Embryonic facial prominence (tissue), 1 donor: ENCODE measurements around the gene CDH4.

Experiments
- DNase-seq: peaks from one replicate; pipeline ENCODE4 v3.0.0-alpha.2; 2016; ENCODE audit errors: extremely low spot score

Gene CDH4

DNA sequence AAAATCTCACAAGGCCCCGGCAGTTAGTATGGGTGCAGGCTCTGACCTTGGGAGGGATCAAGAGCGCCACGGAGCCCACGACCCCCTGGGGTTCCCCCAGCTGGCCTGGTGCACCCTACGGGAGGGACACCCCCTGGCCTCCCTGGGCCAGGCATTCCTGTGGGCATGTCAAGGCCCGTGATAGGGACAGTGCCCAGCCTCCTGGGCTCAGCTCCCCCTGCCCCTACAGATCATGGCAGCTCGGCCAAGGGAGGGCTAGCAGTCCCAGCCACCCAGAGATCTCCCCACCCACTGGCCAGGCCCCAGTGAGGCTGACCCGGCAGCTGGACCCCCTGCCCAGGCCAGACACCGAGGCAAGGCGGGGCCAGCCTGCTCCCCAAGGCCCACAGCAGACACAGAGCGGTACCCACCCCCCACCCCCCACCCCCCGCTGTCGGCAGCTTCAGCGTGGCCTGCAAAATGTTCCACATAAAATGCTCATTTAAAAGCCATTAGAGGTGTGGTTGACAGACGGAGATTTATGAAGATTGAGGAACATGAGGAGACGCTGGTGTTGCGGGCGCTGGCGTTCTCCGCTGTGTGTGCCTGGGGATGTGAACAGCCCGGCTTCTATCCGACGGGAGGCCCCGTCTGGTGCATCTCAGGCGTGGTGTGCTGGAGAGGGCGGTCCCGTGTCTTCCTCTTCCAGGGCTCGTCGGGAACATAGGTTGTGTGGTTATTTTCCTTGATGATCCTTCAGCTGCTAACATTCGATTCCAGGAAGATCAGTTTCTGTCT is 625.1 kb downstream of the CDH4 start:
- DNase-seq, result no peak

DNA sequence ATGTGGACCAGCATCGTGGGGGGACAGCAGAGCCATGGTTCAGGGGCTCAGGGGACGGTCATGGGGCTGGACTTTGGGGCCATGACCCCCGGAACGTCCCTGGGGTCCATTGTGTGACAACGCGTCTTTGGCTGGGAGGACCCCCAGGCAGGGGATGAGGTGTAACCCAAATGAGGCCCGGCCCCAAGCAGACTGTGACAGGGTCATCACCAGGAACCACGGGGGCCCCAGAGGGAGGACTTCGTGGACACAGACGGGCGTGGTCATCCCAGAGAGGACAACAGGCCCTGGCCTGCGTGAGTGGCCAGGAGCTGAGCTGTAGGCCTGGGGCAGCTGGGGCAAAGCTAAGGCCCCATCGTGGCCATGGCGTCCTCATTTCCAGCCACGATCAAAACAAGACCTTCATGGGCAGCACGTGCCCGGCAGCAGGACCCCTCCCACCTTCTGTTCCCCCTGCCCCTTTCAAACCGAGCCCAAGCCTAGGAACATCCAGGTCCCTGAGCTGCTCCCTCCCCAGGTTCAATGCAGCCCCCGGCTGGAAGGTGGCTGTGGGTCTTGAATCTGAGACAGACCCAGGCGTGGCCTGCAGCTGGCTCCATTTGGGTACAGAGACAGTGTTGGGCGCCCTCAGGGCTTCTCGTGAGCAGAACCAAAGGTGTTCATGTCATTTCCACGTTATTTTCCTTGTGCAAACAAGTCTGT is 625.9 kb downstream of the CDH4 start:
- no peak for DNase-seq

DNA sequence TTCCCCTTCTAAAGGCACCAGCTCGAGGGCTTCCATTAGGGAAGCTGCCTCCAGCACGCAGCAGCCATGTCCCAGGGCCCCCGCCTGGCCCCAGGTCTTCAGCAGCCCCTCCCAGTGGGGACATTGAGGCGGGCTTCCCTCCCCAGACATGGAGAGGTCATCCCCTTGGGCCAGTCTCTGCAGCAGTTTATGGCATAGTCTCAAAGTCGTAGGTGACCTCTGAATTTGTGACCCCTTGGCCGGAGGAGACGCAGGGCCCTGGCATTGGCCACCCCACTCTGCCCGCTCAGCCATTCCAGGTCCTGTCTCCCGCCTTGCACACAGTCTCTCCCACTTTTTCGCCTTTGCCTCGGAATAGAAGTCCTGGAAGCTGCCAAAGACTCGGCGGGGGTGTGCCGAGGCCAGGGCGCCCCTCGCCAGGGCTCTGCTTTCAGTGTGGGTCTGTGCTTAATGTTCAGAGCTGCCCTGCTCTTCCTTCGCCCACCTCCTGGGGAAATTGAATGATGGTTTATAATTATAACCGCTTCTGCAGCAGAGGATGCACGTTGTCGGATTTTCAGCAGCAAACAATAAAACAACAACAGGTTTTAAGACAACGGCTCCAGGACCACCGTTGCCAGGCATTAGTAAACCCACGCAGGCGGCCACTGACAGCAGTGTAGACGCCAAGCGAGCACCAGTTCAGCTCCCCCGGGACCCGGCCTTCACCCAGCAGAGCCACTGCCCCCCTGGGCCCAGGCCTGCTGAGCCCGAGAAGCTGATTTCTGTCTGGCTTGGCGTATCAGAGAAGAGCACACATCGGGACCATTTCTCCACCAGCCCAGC is 626.6 kb downstream of the CDH4 start:
- no peak for DNase-seq

DNA sequence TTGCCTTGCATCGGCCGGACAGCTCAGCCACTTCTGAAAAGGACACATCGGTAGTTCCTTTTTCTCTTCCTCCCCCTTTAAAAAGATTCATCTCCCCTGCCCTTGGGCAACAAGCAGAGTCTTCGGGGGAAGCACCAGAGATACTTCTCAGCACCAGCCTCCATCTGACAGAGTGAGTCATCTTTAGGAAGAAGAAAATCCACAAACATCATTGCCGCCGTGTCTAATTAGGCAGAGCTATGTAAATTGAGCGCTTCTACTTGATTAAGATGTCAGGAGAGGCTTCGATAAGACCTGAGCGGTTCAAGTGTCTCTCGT is 627.2 kb downstream of the CDH4 start:
- DNase-seq, result no peak

DNA sequence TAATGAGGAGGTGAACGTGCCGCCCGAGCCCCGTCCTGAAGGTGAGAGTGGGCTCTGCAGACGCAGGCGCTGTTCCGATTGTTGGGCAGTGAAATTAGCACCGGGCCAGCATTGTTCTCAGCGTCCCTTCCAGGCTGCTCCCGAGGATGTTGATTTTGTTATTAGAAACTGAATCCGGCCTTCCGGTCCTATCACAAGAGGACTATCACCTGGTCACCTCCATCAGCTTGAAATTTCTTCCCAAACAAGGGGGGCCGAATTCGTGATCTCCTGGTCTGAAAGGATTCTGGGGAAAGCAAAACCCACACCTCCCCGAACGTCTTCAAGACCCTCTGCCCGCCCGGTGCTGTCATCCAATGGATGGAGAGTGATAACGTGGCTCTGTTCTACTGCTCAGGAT is 627.6 kb downstream of the CDH4 start:
- no peak for DNase-seq

DNA sequence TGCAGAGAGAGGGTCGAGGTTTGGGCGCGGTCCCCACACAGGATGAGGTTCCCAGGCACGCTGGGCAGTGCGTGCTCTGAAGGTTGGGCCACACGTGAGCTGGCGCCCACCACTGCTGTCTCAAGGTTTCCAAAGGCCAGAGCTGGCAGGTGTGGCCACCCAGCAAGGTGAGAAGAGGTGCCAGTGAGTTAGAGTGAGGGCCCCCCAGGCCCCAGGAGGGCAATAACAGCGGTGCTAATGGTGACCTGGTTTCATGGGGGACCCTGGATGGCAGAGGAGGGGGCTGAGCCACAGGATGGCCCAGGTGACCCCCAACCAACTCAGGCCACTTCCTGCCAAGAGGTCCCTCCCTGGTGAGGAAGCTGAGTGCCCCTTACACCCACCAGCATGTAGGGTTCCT is 628.6 kb downstream of the CDH4 start:
- no peak for DNase-seq

DNA sequence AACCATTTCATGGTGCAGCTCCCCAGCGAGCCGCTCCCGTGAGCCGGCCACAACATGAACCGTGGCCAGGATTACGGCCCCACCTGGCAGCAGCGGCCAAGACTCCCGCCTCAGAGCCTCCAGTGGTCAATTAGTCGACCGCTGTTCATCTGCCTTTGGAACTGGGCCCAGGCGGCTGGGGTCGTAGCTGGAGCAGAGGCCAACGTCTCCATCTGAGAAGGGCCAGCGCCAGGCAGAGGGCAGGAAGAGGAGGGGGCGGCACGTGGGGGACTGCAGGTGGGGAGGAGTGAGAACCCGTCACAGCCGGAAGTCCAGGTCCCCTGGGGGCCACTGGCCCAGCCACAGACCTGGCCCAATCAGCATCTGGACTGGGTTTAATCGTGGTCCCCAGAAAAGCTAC is 629.4 kb downstream of the CDH4 start:
- DNase-seq, result no peak

DNA sequence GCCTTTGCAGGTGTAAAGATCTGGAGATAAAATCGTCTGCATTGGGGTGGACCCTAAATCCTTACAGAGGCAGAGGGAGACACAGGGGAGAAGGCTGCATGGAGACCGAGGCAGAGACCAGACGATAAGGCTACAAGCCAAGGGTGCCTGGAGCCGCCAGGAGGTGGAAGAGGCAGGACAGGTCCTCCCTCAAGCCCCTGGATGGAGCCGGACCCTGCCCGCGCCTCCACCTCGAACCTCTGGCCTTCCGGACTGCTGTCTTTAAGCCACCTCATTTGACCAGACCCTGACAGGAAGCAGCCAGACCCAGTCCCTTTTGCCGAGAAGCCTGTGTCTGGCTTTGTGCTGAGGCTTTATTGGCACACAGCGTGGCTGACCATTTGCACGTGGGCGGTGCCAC is 629.8 kb downstream of the CDH4 start:
- no peak for DNase-seq

DNA sequence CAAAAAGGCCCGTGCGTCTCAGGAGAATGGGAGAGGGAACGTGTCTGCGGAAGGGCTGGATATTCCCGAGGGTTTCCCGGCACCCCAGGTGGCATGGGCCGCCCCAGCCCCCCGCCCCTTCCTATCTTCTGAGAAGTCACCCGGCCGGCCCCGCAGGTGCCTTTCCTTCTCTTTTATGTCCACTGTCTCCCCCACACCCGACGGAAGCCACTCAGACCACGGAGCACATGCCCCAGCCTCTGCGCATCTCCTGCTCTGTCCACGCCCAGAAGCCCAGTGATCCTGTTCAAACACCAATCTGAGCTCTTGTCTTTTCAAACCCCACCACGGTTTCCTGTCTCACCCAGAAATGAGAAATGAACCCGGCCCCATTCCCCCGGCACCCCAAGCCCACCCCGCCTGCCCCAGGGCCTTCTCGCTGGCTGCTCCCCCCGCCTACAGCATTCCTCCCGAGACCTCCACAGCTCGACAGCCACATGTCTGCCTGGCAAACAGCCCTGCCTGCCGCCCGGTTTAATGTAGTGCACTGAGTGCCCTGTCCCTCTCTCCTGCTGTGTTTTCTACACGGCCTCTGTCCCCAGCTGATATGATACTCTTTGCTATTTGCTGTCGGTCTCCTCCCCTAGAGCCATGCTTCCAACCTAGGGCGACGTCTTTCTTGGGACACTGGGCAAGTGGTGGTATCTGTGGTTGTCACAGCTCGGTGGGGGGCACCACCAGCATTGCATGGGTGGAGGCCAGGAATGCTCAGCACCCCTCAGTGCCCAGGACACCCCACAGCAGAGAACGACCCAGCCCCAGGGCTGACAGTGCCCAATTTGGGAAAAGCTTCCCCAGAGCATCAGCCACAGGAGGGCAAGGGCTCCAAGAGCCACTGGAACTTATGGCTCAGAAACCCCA is 630.9 kb downstream of the CDH4 start:
- no peak for DNase-seq

DNA sequence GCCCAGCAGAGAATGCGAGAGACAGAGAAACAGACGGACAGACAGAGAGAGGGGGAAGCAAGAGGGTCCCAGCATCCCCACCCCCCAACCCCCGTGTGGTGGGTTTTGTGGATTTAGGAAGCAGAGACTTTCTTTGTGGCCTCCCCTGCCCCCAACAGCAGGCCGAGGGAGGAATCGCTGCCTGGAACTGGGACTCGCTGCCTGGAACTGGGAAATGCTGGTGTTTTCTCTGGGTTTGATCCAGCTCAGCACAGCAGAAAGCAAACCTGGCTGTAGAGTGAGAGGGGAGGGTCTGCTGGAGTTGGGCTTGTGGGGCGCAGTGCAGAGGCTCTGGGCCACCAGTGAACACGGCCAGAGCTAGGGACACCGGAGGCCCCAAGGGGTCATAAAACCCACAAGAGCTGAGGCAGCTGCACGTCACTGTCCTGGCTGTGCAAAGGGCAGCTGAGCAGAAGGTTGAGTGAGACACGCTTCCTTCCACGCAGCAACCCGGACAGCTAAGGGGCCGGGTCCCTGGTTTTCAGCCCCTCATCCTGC is 631.9 kb downstream of the CDH4 start:
- DNase-seq, result no peak

DNA sequence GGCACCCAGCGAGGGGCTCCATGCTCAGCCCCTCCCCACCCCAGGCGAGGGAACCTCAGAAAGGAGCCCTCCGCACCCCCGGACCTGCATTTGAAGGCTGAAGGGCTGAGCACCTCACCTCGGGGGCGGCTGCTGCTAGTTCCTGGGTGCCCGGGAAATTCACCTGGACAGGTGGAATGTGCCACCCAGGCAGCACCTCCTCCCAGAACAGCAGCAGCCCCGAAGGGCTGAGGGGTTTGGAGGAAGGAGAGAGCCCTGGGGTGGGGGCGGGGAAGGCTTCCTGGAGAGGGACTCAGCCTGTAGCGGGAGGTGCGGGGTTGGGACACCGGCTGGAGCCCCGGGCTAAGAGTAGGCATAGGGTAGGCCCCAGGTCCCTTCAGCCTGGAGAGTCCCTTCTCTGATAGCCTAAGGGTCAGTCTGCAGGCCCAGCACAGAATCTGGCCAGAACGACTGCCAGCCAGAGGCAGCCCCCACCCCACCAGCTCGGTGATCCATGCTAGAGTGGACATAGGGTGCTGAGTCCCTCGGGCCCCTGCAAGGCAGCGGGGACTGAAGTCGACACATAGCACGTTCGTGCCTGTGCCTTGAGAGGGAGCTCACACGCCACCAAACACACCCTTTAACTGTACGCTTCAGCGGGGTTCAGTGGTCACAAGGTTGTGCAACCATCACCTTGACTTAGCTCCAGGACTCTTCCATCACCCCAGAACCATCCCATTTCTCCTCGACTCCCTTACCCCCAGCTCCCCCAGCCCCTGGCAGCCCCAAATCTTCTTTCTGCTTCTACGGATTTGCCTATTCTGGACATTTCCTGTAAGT is 632.7 kb downstream of the CDH4 start:
- no peak for DNase-seq

DNA sequence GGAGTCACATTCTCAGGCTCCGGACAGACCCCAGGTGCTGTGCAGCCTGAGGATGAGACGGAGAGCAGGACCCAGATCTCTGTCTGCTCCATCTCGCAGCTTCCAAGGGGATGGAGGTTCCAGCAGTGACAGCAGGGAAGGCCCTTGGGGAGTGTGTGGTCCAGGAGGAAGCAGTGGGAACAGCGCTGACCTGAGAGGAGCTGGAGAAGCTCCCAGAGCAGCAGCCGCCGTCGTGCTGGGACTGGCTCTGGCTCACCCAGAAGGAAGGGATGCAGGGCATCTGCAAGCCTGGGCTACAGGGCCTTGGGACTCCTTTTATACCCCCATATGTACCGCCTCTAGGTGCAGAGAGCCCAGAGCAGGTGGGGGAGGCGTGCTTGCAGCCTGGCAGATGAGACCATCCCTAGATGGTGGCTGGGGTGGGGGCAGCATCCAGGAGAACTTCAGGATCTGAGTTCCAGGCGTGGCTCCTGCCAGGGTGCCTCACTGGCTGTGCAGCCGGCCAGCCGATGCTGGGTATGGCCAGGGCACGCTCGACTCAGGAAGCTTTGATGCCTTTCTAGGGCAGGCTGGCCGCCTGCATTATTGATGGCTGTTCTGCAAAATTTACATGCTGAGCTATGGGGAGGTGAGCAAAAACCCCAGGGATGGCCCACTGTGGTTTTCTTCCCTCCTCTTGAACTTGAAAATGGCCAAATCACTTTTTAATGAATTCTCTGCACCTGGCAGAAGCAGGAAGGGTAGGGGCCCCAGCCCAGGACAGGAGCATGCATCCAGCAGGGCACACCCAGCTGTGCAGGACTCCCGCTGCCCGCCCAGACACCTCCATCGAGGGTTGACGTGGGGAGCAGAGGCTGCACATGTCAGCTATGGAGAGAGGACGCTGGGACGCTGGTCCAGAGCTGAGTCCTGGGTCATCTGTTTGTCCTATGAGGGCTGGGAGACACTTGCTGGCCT is 634.0 kb downstream of the CDH4 start:
- no peak for DNase-seq

DNA sequence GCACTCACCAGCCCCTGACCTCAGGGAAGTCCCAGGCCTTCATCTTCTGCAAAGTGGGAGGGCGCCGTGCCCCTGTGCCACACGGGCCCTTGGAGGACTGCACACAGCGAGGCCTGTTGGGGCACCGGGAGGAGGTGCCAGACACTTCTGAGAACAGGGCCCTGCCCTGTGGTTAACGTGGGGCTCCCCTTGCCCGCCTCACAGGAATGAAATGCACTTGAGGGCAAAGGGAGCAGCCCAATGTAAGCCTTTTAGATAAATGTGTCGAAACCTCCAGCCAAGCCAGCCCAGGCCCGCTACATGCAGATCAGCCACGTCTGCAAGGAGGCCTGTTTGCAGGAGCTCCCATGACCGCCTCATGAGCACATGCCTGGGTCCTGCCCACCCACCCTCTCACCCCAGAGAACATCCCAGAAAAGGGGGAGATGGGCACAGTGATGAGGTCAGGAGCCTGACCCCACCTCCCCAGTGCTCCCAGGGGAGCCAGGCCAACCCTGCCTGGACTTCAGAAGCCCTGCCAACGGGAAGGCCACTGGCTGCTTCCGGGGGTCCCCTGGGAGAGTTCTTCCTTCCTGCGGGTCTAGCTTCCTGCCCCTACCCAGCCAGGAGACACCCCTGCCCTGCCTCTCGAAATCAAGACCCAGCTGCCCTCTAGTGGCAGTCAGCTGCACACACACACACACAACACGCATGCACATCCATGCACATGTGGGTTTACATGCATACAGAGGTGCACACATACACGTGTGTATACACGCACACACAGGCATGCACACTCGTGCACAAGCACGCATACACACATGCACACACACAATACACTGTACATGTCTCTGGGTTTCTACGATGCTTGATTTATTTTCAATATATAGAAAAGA is 634.9 kb downstream of the CDH4 start:
- no peak for DNase-seq

DNA sequence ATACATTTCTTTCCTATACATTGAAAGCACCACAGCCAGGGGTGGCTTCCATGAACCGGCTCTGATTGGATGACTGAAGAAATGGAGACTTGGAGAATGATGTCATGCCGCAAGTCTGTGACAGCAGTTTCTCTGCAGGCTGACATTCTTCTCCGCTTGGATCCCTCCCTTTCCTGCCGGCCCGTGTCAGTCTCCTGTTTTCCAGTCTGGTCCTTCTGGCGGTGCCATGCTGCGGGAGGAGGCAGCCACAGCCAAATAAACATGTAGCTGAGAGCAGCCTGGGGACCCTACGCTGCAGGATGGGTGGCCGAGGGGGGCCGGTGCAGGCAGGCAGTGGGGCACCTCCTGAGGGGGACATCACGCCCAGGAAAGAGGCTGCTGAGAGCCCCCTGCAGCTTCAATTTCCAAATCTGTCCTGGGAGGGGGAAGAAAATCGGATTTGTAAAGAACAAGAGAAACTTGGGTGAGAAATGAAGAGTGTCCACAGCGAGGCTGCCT is 635.6 kb downstream of the CDH4 start:
- no peak for DNase-seq

DNA sequence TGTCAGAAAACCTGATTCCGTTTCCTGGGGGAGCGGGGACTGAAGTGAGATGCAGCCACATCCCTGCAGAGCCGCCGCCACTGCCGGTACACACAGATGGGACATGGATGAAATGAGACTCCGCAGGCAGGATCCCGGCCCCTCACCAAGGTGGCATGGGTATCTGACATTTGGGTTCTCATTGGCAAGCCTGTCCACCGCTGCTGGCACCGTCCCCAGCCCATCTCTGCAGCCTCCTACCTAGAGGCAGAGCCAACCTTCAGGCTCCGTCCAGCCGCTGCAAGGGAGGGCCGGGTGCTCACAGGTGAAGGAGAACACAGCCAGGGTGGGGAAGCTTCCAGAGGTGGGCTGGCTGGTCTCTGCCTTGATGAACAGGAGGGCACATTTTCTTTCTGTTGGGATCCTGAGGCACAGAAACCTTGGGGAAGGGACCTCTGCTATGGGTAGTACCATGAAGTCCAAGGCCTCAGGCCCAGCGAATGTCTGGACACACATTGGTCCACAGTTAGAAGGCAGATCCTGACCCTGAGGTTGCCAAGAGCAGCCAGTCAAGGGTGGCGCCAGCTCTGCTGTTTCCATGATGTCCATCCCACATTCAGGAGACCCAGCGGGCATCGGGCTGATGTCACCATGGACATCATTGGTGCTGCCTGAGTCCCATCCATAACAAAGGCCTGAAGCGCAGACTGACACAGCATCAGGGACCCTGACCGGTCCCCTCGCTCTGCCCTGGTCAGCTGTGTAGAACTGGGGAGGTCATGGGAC is 636.2 kb downstream of the CDH4 start:
- DNase-seq, result no peak

DNA sequence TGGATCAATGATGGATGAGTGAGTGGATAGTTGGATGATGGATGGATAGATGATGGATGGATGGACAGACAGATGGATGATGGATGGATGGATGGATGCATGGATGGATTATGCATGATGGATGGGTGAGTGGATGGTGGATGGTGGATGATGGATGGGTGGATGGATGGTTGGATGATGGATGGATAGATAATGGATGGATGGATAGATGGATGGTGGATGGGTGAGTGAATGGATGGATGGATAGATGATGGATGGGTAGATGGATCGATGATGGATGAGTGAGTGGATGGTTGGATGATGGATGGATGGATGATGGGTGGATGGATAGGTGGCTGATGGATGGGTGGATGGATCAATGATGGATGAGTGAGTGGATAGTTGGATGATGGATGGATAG is 637.6 kb downstream of the CDH4 start:
- no peak for DNase-seq

DNA sequence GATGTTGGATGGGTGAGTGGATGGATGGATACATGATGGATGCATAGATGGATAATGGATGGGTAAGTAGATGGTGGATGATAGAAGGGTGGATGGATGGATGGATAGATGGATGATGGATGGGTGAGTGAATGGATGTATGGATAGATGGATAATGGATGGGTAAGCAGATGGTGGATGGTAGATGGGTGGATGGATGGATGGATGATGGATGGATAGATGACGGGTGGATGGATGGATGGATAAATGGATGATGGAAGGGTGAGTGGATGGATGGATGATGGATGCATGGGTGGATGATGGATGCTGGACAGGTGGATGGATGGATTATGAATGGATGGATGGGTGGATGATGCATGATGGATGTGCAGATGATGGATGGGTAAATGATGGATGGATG is 638.1 kb downstream of the CDH4 start:
- no peak for DNase-seq

DNA sequence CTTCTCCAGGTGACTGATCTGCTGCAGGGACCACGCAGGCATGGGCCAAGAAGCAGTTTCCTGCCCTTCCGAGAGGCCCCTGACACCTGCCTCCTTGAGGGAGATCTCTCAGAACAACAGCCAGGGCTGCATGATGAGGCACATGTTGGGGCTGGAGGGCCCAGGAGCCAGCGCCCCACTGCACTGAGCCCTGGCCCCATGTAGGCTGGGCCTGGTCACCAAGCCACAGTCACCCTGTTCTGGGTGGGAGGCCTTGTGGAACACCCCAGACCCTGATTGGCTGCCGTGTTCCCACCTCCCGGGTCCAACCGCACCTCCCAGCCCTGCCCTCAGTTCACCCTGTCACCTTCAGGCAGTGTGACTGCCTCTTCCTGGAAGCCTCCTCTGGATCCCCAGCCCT is 639.4 kb downstream of the CDH4 start:
- no peak for DNase-seq
